Mesenchymal stem cell (in vitro differentiated cells and primary cell): ENCODE measurements around the gene LDHA.

ENCODE experiments used
- DNase-seq: peaks from one replicate; pipeline ENCODE4 v3.0.0-alpha.2; 2013
- H2AFZ ChIP-seq: one replicate; pipeline ENCODE4 v1.6.1; 2013; ENCODE audit warnings: low read depth, mild to moderate bottlenecking, control low read depth, inconsistent platforms, low read length, moderate library complexity
- H2AK5ac ChIP-seq: 2 replicates; pipeline ENCODE4 v1.6.1; 2013; ENCODE audit warnings: low read length, moderate library complexity, mild to moderate bottlenecking, inconsistent platforms; ENCODE audit not compliant: severe bottlenecking
- H2BK120ac ChIP-seq: one replicate; pipeline ENCODE4 v1.6.1; 2013; ENCODE audit warnings: low read depth, mild to moderate bottlenecking, inconsistent platforms, low read length, moderate library complexity
- H2BK12ac ChIP-seq, 2 experiments: one replicate each; pipeline ENCODE4 v1.6.1; 2013; ENCODE audit warnings: inconsistent platforms in 2 of 2, low read length in 2 of 2, mild to moderate bottlenecking in 2 of 2, moderate library complexity in 2 of 2, control low read depth in 1 of 2
- H2BK15ac ChIP-seq: one replicate; pipeline ENCODE4 v1.6.1; 2013; ENCODE audit warnings: mild to moderate bottlenecking, low read depth, inconsistent platforms; ENCODE audit not compliant: poor library complexity, severe bottlenecking
- H2BK5ac ChIP-seq: 2 replicates; pipeline ENCODE4 v1.6.1; 2013; ENCODE audit warnings: low read depth, mild to moderate bottlenecking, low read length, control low read depth, inconsistent platforms; ENCODE audit not compliant: poor library complexity, severe bottlenecking
- H3K14ac ChIP-seq, 2 experiments: one replicate each; pipeline ENCODE4 v1.6.1; 2013; ENCODE audit warnings: inconsistent platforms in 2 of 2, low read length in 2 of 2, control low read depth in 1 of 2, mild to moderate bottlenecking in 1 of 2, moderate library complexity in 1 of 2
- H3K18ac ChIP-seq, 2 experiments: one replicate each; pipeline ENCODE4 v1.6.1; 2013; ENCODE audit warnings: inconsistent platforms in 2 of 2, low read length in 2 of 2, control low read depth in 1 of 2, low read depth in 1 of 2, mild to moderate bottlenecking in 1 of 2
- H3K23ac ChIP-seq, 2 experiments: one replicate each; pipeline ENCODE4 v1.6.1; 2013; ENCODE audit warnings: inconsistent platforms in 2 of 2, low read length in 2 of 2, mild to moderate bottlenecking in 2 of 2, moderate library complexity in 2 of 2, control low read depth in 1 of 2
- H3K27ac ChIP-seq: 2 replicates; pipeline ENCODE4 v1.5.1; 2013; ENCODE audit warnings: mild to moderate bottlenecking, moderate library complexity, low read length, control low read depth, inconsistent platforms; ENCODE audit not compliant: poor library complexity, severe bottlenecking
- H3K27me3 ChIP-seq, 2 experiments: 2 replicates each; pipeline versions ENCODE4 v1.6.1 to v1.7.0; 2013; ENCODE audit warnings: low read length in 2 of 2, mild to moderate bottlenecking in 2 of 2, moderate library complexity in 2 of 2, control low read depth in 1 of 2, inconsistent platforms in 1 of 2; ENCODE audit not compliant: control insufficient read depth in 1 of 2, insufficient read depth in 1 of 2
- H3K36me3 ChIP-seq, 2 experiments: 2 replicates each; pipeline versions ENCODE4 v1.6.1 to v1.7.0; 2013; ENCODE audit warnings: low read length in 2 of 2, control low read depth in 1 of 2, inconsistent platforms in 1 of 2, low read depth in 1 of 2, mild to moderate bottlenecking in 1 of 2; ENCODE audit not compliant: insufficient read depth in 2 of 2, control insufficient read depth in 1 of 2
- H3K4ac ChIP-seq, 2 experiments: one replicate each; pipeline ENCODE4 v1.6.1; 2013; ENCODE audit warnings: inconsistent platforms in 2 of 2, low read length in 2 of 2, mild to moderate bottlenecking in 2 of 2, moderate library complexity in 2 of 2, control low read depth in 1 of 2, low read depth in 1 of 2
- H3K4me1 ChIP-seq: 2 replicates; pipeline ENCODE4 v1.6.1; 2013; ENCODE audit warnings: low read depth, low read length, control low read depth; ENCODE audit not compliant: control insufficient read depth, insufficient read depth
- H3K4me2 ChIP-seq: 2 replicates; pipeline ENCODE4 v1.6.1; 2013; ENCODE audit warnings: low read length, mild to moderate bottlenecking, inconsistent platforms; ENCODE audit not compliant: poor library complexity, severe bottlenecking
- H3K4me3 ChIP-seq, 2 experiments: 2 replicates each; pipeline versions ENCODE4 v1.5.1 to v1.7.0; 2013; ENCODE audit warnings: low read length in 2 of 2, mild to moderate bottlenecking in 2 of 2, control low read depth in 1 of 2, low read depth in 1 of 2; ENCODE audit not compliant: insufficient read depth in 1 of 2
- H3K79me1 ChIP-seq: replicated peaks from 2 replicates; pipeline ENCODE4 v1.6.1; 2013; ENCODE audit warnings: mild to moderate bottlenecking, control low read depth, low read length, inconsistent platforms; ENCODE audit not compliant: poor library complexity, severe bottlenecking
- H3K9ac ChIP-seq: 2 replicates; pipeline ENCODE4 v1.7.0; 2013; ENCODE audit warnings: mild to moderate bottlenecking, low read length, moderate library complexity
- H3K9me3 ChIP-seq: 2 replicates; pipeline ENCODE4 v1.7.0; 2013; ENCODE audit warnings: mild to moderate bottlenecking, low read length; ENCODE audit not compliant: control insufficient read depth
- H4K8ac ChIP-seq: one replicate; pipeline ENCODE4 v1.6.1; 2013; ENCODE audit warnings: inconsistent platforms, mild to moderate bottlenecking, low read length, moderate library complexity
- H4K91ac ChIP-seq: one replicate; pipeline ENCODE4 v1.6.1; 2013; ENCODE audit warnings: mild to moderate bottlenecking, low read length, inconsistent platforms
- WGBS: methylation state at CpG from one replicate; pipeline ENCODE4 v1.1.7; 2013; ENCODE audit warnings: mixed read lengths; 5-methylcytosine and 5-hydroxymethylcytosine counted together

Gene LDHA

GRCh38 chr11:18383388-18384156 lies 10.8 kb upstream of the LDHA start:
- peak overlapping the region; percentile 75 for H2AFZ ChIP-seq
- no peaks in the 10 kb centered on the region for H3K27me3 ChIP-seq
- H3K4me3 ChIP-seq = peak overlapping the region in 1 of 2 experiments; percentile 65
- peak overlapping the region; percentile 90 for H4K8ac ChIP-seq
- peaks cover 2% of the 10 kb centered on the region for H3K79me1 ChIP-seq
- peak overlapping the region; percentile 97 for H3K27ac ChIP-seq
- peak overlapping the region; percentile 71 for H2BK120ac ChIP-seq
- H3K4me1 ChIP-seq = peaks cover 20% of the 10 kb centered on the region
- H3K36me3 ChIP-seq = no peaks in the 10 kb centered on the region
- H3K23ac ChIP-seq = no peak overlapping the region
- H3K9ac ChIP-seq = peak overlapping the region; percentile 92
- DNase-seq = peak; percentile 100
- H2BK15ac ChIP-seq = peak overlapping the region; percentile 75
- WGBS = 10% methylated on average over 9 of the region's 9 CpGs
- peak overlapping the region; percentile 84 to 100 for H2BK12ac ChIP-seq
- H3K4me2 ChIP-seq = peak overlapping the region; percentile 24
- no peaks in the 10 kb centered on the region for H3K9me3 ChIP-seq
- peak overlapping the region; percentile 95 for H4K91ac ChIP-seq
- H3K14ac ChIP-seq = peak overlapping the region in 1 of 2 experiments; percentile 96
- peak overlapping the region; percentile 87 for H2BK5ac ChIP-seq
- H3K4ac ChIP-seq = peak overlapping the region; percentile 38 to 96
- peak overlapping the region; percentile 95 to 99 for H3K18ac ChIP-seq
- peak overlapping the region; percentile 91 for H2AK5ac ChIP-seq

GRCh38 chr11:18384157-18384641 lies 10.2 kb upstream of the LDHA start:
- Histone ChIP-seq H3K9me3 (no peaks in the 10 kb centered on the region), H2BK15ac (no peak overlapping the region), H4K8ac (peak overlapping the region; percentile 90), H3K4me3 (peak overlapping the region in 1 of 2 experiments; percentile 65), H3K36me3 (no peaks in the 10 kb centered on the region), H2BK12ac (peak overlapping the region; percentile 14 to 96), H3K27ac (peak overlapping the region; percentile 97), H2AFZ (no peak overlapping the region), H4K91ac (peak overlapping the region; percentile 89), H3K27me3 (no peaks in the 10 kb centered on the region), H3K18ac (peak overlapping the region; percentile 88 to 95), H2BK120ac (peak overlapping the region; percentile 83), H3K9ac (peak overlapping the region; percentile 92), H3K23ac (no peak overlapping the region), H3K4me1 (peaks cover 22% of the 10 kb centered on the region), H3K4ac (peak overlapping the region; percentile 38 to 92), H2AK5ac (peak overlapping the region; percentile 91), H3K14ac (peak overlapping the region in 1 of 2 experiments; percentile 44), H2BK5ac (peak overlapping the region; percentile 92), H3K4me2 (peak overlapping the region; percentile 24), H3K79me1 (peaks cover 2% of the 10 kb centered on the region)
- WGBS = 4% methylated on average over 3 of the region's 3 CpGs
- DNase-seq = no peak

- H2BK15ac ChIP-seq = no peak overlapping the region
- no peak overlapping the region for H2AK5ac ChIP-seq
- H3K36me3 ChIP-seq = no peaks in the 10 kb centered on the region
- no peak overlapping the region for H4K8ac ChIP-seq
- H2BK120ac ChIP-seq = no peak overlapping the region
- H2AFZ ChIP-seq = no peak overlapping the region
- H3K18ac ChIP-seq = no peak overlapping the region
- H3K4me3 ChIP-seq = no peak overlapping the region
- no peak overlapping the region for H4K91ac ChIP-seq
- H3K9ac ChIP-seq = no peak overlapping the region
- peaks cover 2% of the 10 kb centered on the region for H3K79me1 ChIP-seq
- no peaks in the 10 kb centered on the region for H3K27me3 ChIP-seq
- no peak overlapping the region for H2BK5ac ChIP-seq
- no peaks in the 10 kb centered on the region for H3K9me3 ChIP-seq
- WGBS = 92% methylated on average over 3 of the region's 3 CpGs
- H3K27ac ChIP-seq = no peak overlapping the region
- H3K4ac ChIP-seq = no peak overlapping the region
- no peak overlapping the region for H3K14ac ChIP-seq
- DNase-seq = no peak
- H2BK12ac ChIP-seq = no peak overlapping the region
- H3K4me2 ChIP-seq = no peak overlapping the region
- H3K4me1 ChIP-seq = peaks cover 17% of the 10 kb centered on the region
- H3K23ac ChIP-seq = no peak overlapping the region
These were observed 4.3 kb upstream of the LDHA start for GRCh38 chr11:18390088-18390487.

DNA sequence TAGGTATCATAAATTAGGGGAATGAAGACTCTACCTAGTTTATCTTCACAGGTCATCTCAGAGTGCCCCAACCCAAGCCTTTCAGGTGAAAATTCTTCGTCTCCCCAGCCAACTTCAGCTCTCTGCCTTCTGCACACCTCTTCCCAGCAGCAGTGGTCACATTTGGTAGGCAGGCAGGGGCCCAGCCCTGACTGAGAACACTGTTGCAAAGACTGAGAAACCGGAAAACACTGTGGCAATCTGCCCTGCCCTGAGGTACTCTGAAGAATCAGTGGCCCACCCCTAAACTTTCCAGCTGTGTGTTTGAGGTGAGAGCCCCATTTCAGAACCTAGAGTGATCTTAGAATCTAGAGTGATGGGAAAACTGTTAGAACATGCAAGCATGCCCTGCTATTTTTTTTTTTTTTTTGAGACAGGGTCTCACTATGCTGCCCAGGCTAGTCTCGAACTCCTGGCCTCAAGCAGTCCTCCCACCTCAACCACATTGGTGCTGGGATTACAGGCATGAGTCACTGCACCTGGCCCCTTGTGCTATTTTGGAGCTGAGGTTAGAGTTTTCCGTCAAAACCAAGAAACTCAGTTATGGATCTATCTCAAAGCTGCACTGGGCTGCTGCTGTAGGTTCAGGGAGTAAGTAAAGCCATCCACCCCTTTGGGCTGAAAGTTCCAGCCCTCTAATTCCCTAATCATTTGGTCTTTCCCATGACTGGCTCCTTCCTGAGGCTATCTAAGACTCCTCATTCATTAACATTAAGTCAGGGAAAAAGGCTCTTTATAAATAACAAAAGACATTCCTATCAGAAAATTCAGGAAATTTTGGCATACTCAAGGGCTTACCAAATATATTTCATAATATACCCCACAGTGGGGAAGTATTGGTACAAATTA lies 1.7 kb upstream of the LDHA start:
- Histone ChIP-seq H3K27me3 (no peaks in the 10 kb centered on the region), H2BK15ac (no peak overlapping the region), H3K79me1 (peaks cover 1% of the 10 kb centered on the region), H4K8ac (no peak overlapping the region), H2AK5ac (no peak overlapping the region), H3K14ac (no peak overlapping the region), H3K4me3 (no peak overlapping the region), H2AFZ (no peak overlapping the region), H3K4ac (no peak overlapping the region), H3K36me3 (peaks cover 0 to 15% of the 10 kb centered on the region in 2 experiments), H3K27ac (no peak overlapping the region), H3K9ac (no peak overlapping the region), H3K4me1 (peaks cover 19% of the 10 kb centered on the region), H3K4me2 (no peak overlapping the region), H2BK5ac (no peak overlapping the region), H2BK12ac (no peak overlapping the region), H2BK120ac (no peak overlapping the region), H3K18ac (no peak overlapping the region), H4K91ac (no peak overlapping the region), H3K23ac (peak overlapping the region in 1 of 2 experiments; percentile 38), H3K9me3 (no peaks in the 10 kb centered on the region)
- WGBS = 99% methylated on average over 3 of the region's 4 CpGs
- DNase-seq = no peak
